Brain microvascular endothelial cell (primary cell): ENCODE data around the gene DCLRE1B.

Experiments
- DNase-seq: peaks from one replicate; pipeline ENCODE4 v3.0.0-alpha.2; 2020
- H3K27ac ChIP-seq: fragments of 250-450 bp; sonication (Bioruptor Pico); 2 replicates; pipeline ENCODE4 v1.5.1; 2020; ENCODE audit warnings: mild to moderate bottlenecking, moderate library complexity
- H3K27me3 ChIP-seq: fragments of 250-450 bp; sonication (Bioruptor Pico); replicated peaks from 2 replicates; pipeline ENCODE4 v1.5.1; 2020; ENCODE audit warnings: mild to moderate bottlenecking
- H3K36me3 ChIP-seq: fragments of 250-450 bp; sonication (Bioruptor Pico); replicated peaks from 2 replicates; pipeline ENCODE4 v1.5.1; 2020; ENCODE audit warnings: mild to moderate bottlenecking
- H3K4me3 ChIP-seq: 2 replicates; pipeline ENCODE4 v1.5.1; 2011; ENCODE audit warnings: low read depth, mild to moderate bottlenecking, control low read depth, low read length, moderate library complexity
- in situ Hi-C: cut with HindIII; loops from 2 replicates; pipeline ENCODE4 v1.10.0; 2017; ENCODE audit warnings: low sequenced_read_pairs, low pct_ligation_motif_present
- TF ChIP-seq, protein P1 (sequence below): IDR thresholded peaks from 2 replicates; pipeline ENCODE4 v1.5.1; 2011; ENCODE audit warnings: low read depth, mild to moderate bottlenecking, moderate library complexity, low read length, control low read depth, inconsistent platforms; ENCODE audit errors: missing control alignments

The DCLRE1B gene

DNA sequence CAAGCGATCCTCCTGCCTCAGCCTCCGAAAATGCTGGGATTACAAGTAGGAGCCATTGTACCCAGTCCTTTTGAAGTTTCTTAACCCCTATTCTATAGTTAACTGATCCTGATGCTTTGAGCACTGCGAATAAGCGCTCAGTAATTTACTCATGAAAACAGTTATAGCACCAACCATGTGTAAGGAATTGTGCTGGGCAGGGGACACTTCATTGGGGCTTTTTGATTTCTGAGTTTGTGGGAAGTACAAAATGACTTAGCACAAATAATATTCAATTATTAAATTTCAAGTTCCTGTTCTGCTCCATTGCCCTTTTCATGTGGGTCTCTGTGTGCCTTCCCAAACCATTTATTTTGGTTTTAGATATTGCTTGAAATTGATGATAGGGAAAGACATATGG is 17.8 kb downstream of the DCLRE1B start:
- H3K27ac ChIP-seq, result no peak overlapping the region
- DNase-seq, result no peak
- H3K36me3 ChIP-seq, result no peaks in the 10 kb centered on the region
- TF ChIP-seq, protein P1, sequence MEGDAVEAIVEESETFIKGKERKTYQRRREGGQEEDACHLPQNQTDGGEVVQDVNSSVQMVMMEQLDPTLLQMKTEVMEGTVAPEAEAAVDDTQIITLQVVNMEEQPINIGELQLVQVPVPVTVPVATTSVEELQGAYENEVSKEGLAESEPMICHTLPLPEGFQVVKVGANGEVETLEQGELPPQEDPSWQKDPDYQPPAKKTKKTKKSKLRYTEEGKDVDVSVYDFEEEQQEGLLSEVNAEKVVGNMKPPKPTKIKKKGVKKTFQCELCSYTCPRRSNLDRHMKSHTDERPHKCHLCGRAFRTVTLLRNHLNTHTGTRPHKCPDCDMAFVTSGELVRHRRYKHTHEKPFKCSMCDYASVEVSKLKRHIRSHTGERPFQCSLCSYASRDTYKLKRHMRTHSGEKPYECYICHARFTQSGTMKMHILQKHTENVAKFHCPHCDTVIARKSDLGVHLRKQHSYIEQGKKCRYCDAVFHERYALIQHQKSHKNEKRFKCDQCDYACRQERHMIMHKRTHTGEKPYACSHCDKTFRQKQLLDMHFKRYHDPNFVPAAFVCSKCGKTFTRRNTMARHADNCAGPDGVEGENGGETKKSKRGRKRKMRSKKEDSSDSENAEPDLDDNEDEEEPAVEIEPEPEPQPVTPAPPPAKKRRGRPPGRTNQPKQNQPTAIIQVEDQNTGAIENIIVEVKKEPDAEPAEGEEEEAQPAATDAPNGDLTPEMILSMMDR, result no peak
- H3K27me3 ChIP-seq, result no peaks in the 10 kb centered on the region
- in situ Hi-C loops, result no loop called here
- no peak overlapping the region for H3K4me3 ChIP-seq

DNA sequence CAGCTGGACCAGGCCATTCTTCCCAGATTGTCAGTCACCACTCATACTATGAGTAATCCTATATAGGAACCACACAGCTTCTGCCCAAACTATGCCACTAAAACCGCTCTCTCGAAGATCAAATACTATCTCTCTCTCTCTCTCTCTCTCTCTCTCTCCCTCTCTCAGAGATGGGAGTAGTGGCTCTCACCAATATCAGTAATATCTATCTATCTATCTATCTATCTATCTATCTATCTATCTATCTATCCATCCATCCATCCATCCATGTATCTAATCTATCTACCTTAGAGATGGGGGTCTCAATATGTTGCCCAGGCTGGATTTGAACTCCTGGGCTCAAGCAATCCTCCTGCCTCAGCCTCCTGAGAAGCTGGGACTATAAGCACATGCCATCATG is 19.3 kb downstream of the DCLRE1B start:
- Histone ChIP-seq H3K36me3 (no peaks in the 10 kb centered on the region), H3K27ac (no peak overlapping the region), H3K4me3 (no peak overlapping the region), H3K27me3 (no peaks in the 10 kb centered on the region)
- DNase-seq, result no peak
- in situ Hi-C loops, result no loop called here
- TF ChIP-seq, protein P1, result no peak

DNA sequence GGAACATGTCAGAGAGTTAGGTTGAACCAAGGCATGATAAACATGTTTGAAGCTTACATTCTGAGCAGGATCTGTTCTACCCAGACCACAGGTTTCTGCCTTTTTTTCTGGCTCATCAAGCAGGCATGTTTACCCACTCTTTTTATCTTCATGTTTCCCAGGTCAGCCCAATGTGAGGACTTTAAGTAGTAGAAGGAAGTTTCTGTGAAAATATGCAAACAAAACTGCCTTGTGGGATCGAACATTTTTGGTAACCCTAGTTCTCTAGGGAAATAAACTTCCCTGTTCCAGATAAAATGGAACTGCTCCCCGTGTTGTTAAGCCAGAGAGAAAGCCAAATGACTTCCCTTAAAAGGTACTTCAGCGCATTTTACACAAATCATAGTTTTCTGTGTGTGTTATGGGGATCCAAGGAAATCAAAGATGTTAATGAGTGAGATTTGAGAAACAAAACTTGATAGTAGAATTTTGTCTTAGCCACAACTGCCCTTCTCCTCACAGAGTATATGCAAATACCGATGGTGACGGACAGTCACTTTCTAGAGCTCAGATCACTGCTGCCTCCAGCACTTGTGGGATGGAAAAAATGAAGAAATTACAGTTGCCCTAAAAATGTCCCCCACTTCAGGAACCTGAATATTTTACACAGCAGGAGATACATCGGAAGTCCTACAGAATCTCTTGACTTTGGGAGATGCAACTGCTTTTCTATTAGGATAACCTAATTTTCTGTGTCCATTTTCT is 23.2 kb downstream of the DCLRE1B start:
- TF ChIP-seq, protein P1, result no peak
- in situ Hi-C loops, result no loop called here
- no peaks in the 10 kb centered on the region for H3K36me3 ChIP-seq
- H3K27ac ChIP-seq, result peak overlapping the region; percentile 87
- H3K27me3 ChIP-seq, result no peaks in the 10 kb centered on the region
- H3K4me3 ChIP-seq, result peak overlapping the region; percentile 95
- no peak for DNase-seq

DNA sequence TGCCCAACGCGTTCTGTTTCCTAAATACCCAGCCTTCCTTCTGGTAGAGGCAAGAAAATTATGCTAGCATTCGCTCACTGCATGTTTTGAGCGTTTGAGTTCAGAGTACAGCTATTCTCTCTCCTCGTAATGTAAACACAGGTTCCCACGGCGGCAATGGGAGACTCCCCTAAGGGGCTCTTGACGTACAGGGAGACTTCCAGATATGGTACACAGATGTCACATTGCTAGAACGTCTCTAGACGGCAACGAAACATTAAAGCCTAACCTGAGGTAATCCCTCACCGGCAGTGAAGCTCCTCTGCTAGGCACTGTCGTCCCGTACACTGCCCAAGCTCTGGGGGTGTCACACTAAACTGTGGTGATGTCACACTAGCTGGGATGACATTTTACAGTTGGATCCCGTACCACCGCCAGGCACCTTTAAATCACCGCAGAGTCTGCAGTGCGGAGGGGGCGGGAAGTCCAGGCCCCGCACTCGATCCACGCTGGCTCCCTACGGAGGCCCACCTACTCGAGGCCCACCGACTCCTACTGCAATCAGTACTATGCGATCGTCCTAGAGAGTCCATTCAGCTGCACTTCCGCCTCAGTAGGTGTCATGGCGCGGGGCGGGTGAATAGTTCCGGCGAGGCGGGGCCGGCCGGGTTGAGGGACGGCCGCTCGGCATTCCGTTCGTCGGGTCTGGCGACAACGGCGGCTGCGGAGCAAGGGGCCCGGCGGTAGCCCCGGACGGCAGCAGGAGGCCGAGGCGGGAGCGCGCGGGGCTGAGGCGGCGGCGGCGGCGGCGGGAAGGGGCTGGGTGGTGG is 24.0 kb downstream of the DCLRE1B start, which contains the start of gene HIPK1:
Gene HIPK1, plus strand, starts transcription at position 384 of the 809 bp plus-strand sequence.
- Histone ChIP-seq H3K27ac (peak within 1 kb of the TSS; percentile 87), H3K36me3 (no peaks in the 10 kb centered on the region), H3K4me3 (peak within 1 kb of the TSS; percentile 95), H3K27me3 (no peaks in the 10 kb centered on the region)
- TF ChIP-seq, protein P1, result no peak
- peak; percentile 85 for DNase-seq
- in situ Hi-C loops, result no loop called here

DNA sequence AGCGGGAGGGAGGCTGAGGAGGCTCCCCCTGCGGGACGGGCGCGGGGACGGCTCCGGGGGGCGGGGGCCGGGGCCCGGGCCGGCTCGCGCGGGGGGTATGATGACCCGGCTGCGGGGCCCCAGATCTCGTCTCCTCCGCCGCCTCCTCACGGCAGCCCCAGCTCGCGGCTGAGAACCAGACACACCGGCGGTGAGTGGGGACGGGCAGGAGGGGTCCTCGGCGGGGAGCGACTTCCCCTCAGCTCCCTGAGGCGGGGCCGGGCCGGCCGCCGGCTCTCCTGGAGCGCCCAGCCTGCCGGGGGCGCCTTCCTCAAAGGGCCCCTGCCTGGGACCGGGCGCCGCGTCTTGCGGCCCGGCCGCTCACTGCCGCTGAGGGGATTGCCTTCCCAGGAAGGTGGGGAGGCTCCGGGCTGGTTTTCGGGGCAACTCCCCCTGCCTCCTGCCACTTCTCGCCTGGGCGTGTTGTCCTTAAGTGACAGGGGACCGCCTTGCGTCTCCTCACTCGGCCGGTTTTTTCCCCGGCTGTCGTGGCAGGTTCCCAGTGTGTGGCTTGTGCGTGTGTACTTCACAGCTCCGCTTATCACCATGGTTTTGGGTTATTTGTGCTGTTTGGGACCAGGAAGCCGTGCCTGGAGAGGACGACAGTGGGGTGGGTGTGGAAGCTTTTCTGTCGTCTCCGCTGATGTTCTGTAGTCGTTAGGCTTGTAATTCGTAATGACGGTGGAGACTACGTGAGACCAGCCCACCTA is 24.8 kb downstream of the DCLRE1B start:
- Histone ChIP-seq H3K27me3 (no peaks in the 10 kb centered on the region), H3K4me3 (peak overlapping the region; percentile 95), H3K36me3 (no peaks in the 10 kb centered on the region), H3K27ac (peak overlapping the region; percentile 87)
- TF ChIP-seq, protein P1, result no peak
- in situ Hi-C loops, result no loop called here
- peak; percentile 22 for DNase-seq
